SK-N-SH (cell line): ENCODE measurements around the gene CDV3. TPM values are rescaled to one million over a fixed set of nuclear protein-coding genes. Genes with fewer than 3 reads are reported as not detected.
"Not testable (repeated sequence)": the region's sequence is repeated elsewhere in the genome, so short reads cannot be mapped to it uniquely, and the experiment has no call there.

Source experiments
- CTCF ChIA-PET: fragments of 300-600, 350-600 bp; formaldehyde crosslinking; extraction: SDS; loops from one replicate; lab custom pipeline; 2021; lab: Yijun Ruan, JAX
- POLR2A ChIA-PET: fragments of 350-600 bp; sonication (Branson Sonifier 250); formaldehyde crosslinking; extraction: SDS; loops from one replicate; lab custom pipeline; 2020; ENCODE audit warnings: antibody characterized with exemption, inconsistent platforms; lab: Yijun Ruan, JAX
- DNase-seq: peaks from one replicate; pipeline ENCODE4 v3.0.0; 2012
- H2AFZ ChIP-seq: fragments of 200-600 bp; sonication (generic); 2 replicates; pipeline ENCODE4 v1.8.1; 2016; ENCODE audit warnings: antibody characterized with exemption, mild to moderate bottlenecking, low read depth
- H3F3A ChIP-seq: fragments of 200-600 bp; sonication (generic); replicated peaks from 2 replicates; pipeline ENCODE3; 2016; ENCODE audit warnings: antibody characterized with exemption, mild to moderate bottlenecking; ENCODE audit not compliant: insufficient read depth
- H3K27ac ChIP-seq, 2 experiments: fragments of 200-500 bp in 1 of 2; fragments of 200-600 bp in 1 of 2; sonication (Bioruptor generic) in 1 of 2; sonication (generic), shearing (Covaris generic) in 1 of 2; 2 replicates each; pipeline versions ENCODE4 v1.5.1 to v1.6.1; 2014 to 2016; ENCODE audit warnings: low read depth in 2 of 2, inconsistent platforms in 1 of 2, low read length in 1 of 2, mild to moderate bottlenecking in 1 of 2, mixed read lengths in 1 of 2
- H3K27me3 ChIP-seq: fragments of 200-600 bp; sonication (generic), shearing (Covaris generic); 2 replicates; pipeline ENCODE4 v1.6.1; 2016; ENCODE audit warnings: mixed run types; ENCODE audit not compliant: insufficient read depth
- H3K36me3 ChIP-seq, 2 experiments: fragments of 200-500 bp in 1 of 2; fragments of 200-600 bp in 1 of 2; sonication (Bioruptor generic) in 1 of 2; sonication (generic) in 1 of 2; replicated peaks in 1 of 2; 2 replicates each; pipeline versions ENCODE3 to v1.5.1; 2014 to 2016; ENCODE audit warnings: low read length in 1 of 2, mild to moderate bottlenecking in 1 of 2; ENCODE audit not compliant: insufficient read depth in 2 of 2, control insufficient read depth in 1 of 2
- H3K4me1 ChIP-seq, 2 experiments: fragments of 200-500 bp in 1 of 2; fragments of 200-600 bp in 1 of 2; sonication (Bioruptor generic) in 1 of 2; sonication (generic), shearing (Covaris generic) in 1 of 2; 2 replicates each; pipeline versions ENCODE4 v1.5.1 to v1.6.1; 2014 to 2016; ENCODE audit warnings: low read depth in 1 of 2, low read length in 1 of 2, mixed run types in 1 of 2; ENCODE audit not compliant: insufficient read depth in 2 of 2, control insufficient read depth in 1 of 2
- H3K4me2 ChIP-seq: fragments of 200-600 bp; sonication (generic), shearing (Covaris generic); 2 replicates; pipeline ENCODE4 v1.6.1; 2017; ENCODE audit warnings: mixed run types
- H3K4me3 ChIP-seq, 2 experiments: fragments of 200-500 bp in 1 of 2; fragments of 200-600 bp in 1 of 2; sonication (Bioruptor generic) in 1 of 2; sonication (generic), shearing (Covaris generic) in 1 of 2; 2 replicates each; pipeline versions ENCODE4 v1.5.1 to v1.8.1; 2014 to 2016; ENCODE audit warnings: low read depth in 2 of 2, inconsistent platforms in 1 of 2, low read length in 1 of 2, mild to moderate bottlenecking in 1 of 2, mixed read lengths in 1 of 2, moderate library complexity in 1 of 2
- H3K79me2 ChIP-seq: fragments of 200-600 bp; sonication (generic); 2 replicates; pipeline ENCODE4 v1.8.1; 2017; ENCODE audit warnings: mild to moderate bottlenecking; ENCODE audit not compliant: insufficient read depth
- H3K9ac ChIP-seq: fragments of 200-600 bp; sonication (generic); 2 replicates; pipeline ENCODE4 v1.6.1; 2017; ENCODE audit warnings: mixed run types
- H3K9me2 ChIP-seq: fragments of 200-600 bp; sonication (generic); 2 replicates; pipeline ENCODE4 v1.6.1; 2017; ENCODE audit warnings: mixed run types
- H3K9me3 ChIP-seq: fragments of 200-600 bp; sonication (generic); 2 replicates; pipeline ENCODE4 v1.6.1; 2017; ENCODE audit warnings: mixed run types, mild to moderate bottlenecking, moderate library complexity
- H4K20me1 ChIP-seq: fragments of 200-600 bp; sonication (generic); 2 replicates; pipeline ENCODE4 v1.6.1; 2017; ENCODE audit warnings: mild to moderate bottlenecking, mixed run types; ENCODE audit not compliant: insufficient read depth
- CHD2 ChIP-seq: fragments of 150-350 bp; IDR thresholded peaks from 2 replicates; pipeline ENCODE4 v1.6.1; 2018; ENCODE audit warnings: low read length; ENCODE audit not compliant: partially characterized antibody
- EP300 ChIP-seq, 2 experiments: IDR thresholded peaks; 2 replicates each; pipeline versions ENCODE4 v1.4.0 to v1.6.1; 2012; ENCODE audit warnings: borderline replicate concordance in 1 of 2, low read depth in 1 of 2, low read length in 1 of 2
- EZH2phosphoT487 ChIP-seq: fragments of 200-600 bp; sonication (generic); IDR thresholded peaks from 2 replicates; pipeline ENCODE4 v1.6.1; 2017; ENCODE audit warnings: low read depth, mixed run types, mild to moderate bottlenecking, antibody characterized with exemption, moderate library complexity, borderline replicate concordance
- FOSL2 ChIP-seq: IDR thresholded peaks from 2 replicates; pipeline ENCODE4 v1.4.0; 2012; ENCODE audit warnings: low read depth, mild to moderate bottlenecking, moderate library complexity, borderline replicate concordance
- FOXJ3 ChIP-seq: sonication (generic); formaldehyde crosslinking; IDR thresholded peaks from 2 replicates; pipeline ENCODE4 v1.5.1; 2020; ENCODE audit warnings: mild to moderate bottlenecking, missing genetic modification reagents
- FOXM1 ChIP-seq: IDR thresholded peaks from 2 replicates; pipeline ENCODE4 v1.4.0; 2012; ENCODE audit warnings: low read depth, mild to moderate bottlenecking
- GATA2 ChIP-seq: sonication (generic); formaldehyde crosslinking; IDR thresholded peaks from 2 replicates; pipeline ENCODE4 v1.5.0; 2020; ENCODE audit warnings: mild to moderate bottlenecking, missing genetic modification reagents
- IRF3 ChIP-seq: fragments of 150-350 bp; IDR thresholded peaks from 2 replicates; pipeline ENCODE4 v1.6.1; 2016; ENCODE audit warnings: mild to moderate bottlenecking, low read depth, low read length
- JUND ChIP-seq: IDR thresholded peaks from 2 replicates; pipeline ENCODE4 v1.4.0; 2012
- MEF2A ChIP-seq: IDR thresholded peaks from 2 replicates; pipeline ENCODE4 v1.4.0; 2012; ENCODE audit warnings: low read depth, borderline replicate concordance
- MXI1 ChIP-seq: IDR thresholded peaks from 2 replicates; pipeline ENCODE4 v1.6.1; 2012; ENCODE audit warnings: mild to moderate bottlenecking, low read depth, low read length, improper control_type of control experiment
- NFIC ChIP-seq: IDR thresholded peaks from 2 replicates; pipeline ENCODE4 v1.4.0; 2012; ENCODE audit warnings: borderline replicate concordance
- RAD21 ChIP-seq: IDR thresholded peaks from 2 replicates; pipeline ENCODE4 v1.6.1; 2012; ENCODE audit warnings: mild to moderate bottlenecking, low read length
- RFX5 ChIP-seq: IDR thresholded peaks from 2 replicates; pipeline ENCODE4 v1.6.1; 2012; ENCODE audit warnings: mild to moderate bottlenecking, improper control_type of control experiment, low read length
- SIN3A ChIP-seq: IDR thresholded peaks from 2 replicates; pipeline ENCODE4 v1.6.1; 2012; ENCODE audit warnings: low read depth, mild to moderate bottlenecking, low read length, moderate library complexity, borderline replicate concordance
- SMC3 ChIP-seq: IDR thresholded peaks from 2 replicates; pipeline ENCODE4 v1.6.1; 2012; ENCODE audit warnings: low read depth, low read length, improper control_type of control experiment
- TEAD4 ChIP-seq: IDR thresholded peaks from 2 replicates; pipeline ENCODE4 v1.4.0; 2012; ENCODE audit warnings: mild to moderate bottlenecking, borderline replicate concordance; ENCODE audit not compliant: insufficient read depth
- YY1 ChIP-seq: IDR thresholded peaks from 2 replicates; pipeline ENCODE4 v1.4.0; 2012; ENCODE audit warnings: low read depth, mild to moderate bottlenecking
- WGBS: methylation state at CpG from one replicate; pipeline ENCODE4 v1.1.6; 2017; ENCODE audit warnings: low lambda C conversion rate; 5-methylcytosine and 5-hydroxymethylcytosine counted together
- polyA plus RNA-seq, 3 experiments: library from polyadenylated mRNA; depleted of rRNA; stranded (reverse); fragments of >200 nt; gene quantifications; 2 replicates each; pipeline ENCODE4 v1.2.3, GENCODE V29; 2012
- TF ChIP-seq, protein P1 (sequence below): IDR thresholded peaks from 2 replicates; pipeline ENCODE4 v1.4.0; 2012; ENCODE audit warnings: low read depth
- TF ChIP-seq, protein P2 (sequence below): fragments of 150-350 bp; IDR thresholded peaks from 2 replicates; pipeline ENCODE4 v1.6.1; 2017; ENCODE audit warnings: antibody characterized with exemption, low read length, low read depth, borderline replicate concordance

Gene CDV3
- polyA plus RNA-seq, 1 of the 3 experiments (the other 2 are of a cell fraction): 35.4 TPM

GRCh38 chr3:133537131-133537530 lies 36.4 kb upstream of the CDV3 start:
- H3K79me2 ChIP-seq, H3K27ac ChIP-seq, H3K9ac ChIP-seq, H2AFZ ChIP-seq, H3K36me3 ChIP-seq, POLR2A ChIA-PET, H3K4me3 ChIP-seq, H3K9me3 ChIP-seq, H4K20me1 ChIP-seq, H3K27me3 ChIP-seq, H3K9me2 ChIP-seq, DNase-seq, H3F3A ChIP-seq, H3K4me2 ChIP-seq: not testable (repeated sequence)
- 0 out of 4 replicates have a peak, but pooled peaks cover 0 to 10% of the 10 kb centered on the region in 2 experiments for H3K4me1 ChIP-seq
- CTCF ChIA-PET: interaction anchor here (0.8 to 1.4 kb wide), 2 partner anchors 10 kb away, joined by 3 read pairs; no protein-coding TSS in a partner anchor
- 89% methylated on average over 11 of the region's 11 CpGs for WGBS

DNA sequence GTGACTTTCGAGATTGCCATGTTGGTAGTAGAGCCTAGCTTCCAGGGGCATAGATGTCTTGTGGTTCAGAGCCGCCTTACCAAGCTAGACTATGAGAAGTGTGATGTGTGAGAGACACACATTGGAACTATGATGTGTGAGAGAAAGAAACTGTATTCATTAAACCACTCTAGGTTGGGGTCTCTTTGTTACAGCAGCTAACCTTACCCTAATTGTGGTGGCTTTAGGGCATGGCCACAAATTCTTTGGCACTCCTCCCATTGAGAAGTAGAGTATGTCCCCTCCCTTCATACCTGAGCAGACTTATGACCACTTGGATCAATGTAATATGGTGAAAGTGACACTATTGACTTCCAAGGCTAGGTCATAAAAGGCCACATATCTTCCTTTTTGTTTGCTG lies 35.3 kb upstream of the CDV3 start:
- Histone ChIP-seq H3K4me1 (0 out of 4 replicates have a peak, but pooled peaks cover 0 to 10% of the 10 kb centered on the region in 2 experiments), H3K79me2 (no peaks in the 10 kb centered on the region), H3F3A (no peaks in the 10 kb centered on the region)
- POLR2A ChIA-PET: no interaction called here
- no peak for DNase-seq
- TF ChIP-seq SMC3 (no peak), FOXM1 (no peak), FOXJ3 (CRISPR knock-in tag) (no peak), TEAD4 (no peak), FOSL2 (no peak), RAD21 (no peak), JUND (no peak), CHD2 (no peak)
- TF ChIP-seq, protein P1, sequence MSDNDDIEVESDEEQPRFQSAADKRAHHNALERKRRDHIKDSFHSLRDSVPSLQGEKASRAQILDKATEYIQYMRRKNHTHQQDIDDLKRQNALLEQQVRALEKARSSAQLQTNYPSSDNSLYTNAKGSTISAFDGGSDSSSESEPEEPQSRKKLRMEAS: no peak
- TF ChIP-seq, all 33 proteins: peak for 0
- no peaks in the 10 kb centered on the region for H3K9me2 ChIP-seq
- H3K9me3 ChIP-seq: no peaks in the 10 kb centered on the region
- H3K36me3 ChIP-seq: no peaks in the 10 kb centered on the region
- H3K4me2 ChIP-seq: no peak overlapping the region
- H2AFZ ChIP-seq: no peak overlapping the region
- CTCF ChIA-PET: interaction anchor here (1.1 kb wide), 1 partner anchor 9 kb away, joined by 3 read pairs; no protein-coding TSS in a partner anchor
- 33% methylated on average over 1 of the region's 2 CpGs for WGBS
- H4K20me1 ChIP-seq: no peaks in the 10 kb centered on the region
- no peaks in the 10 kb centered on the region for H3K27me3 ChIP-seq
- no peak overlapping the region for H3K9ac ChIP-seq
- H3K4me3 ChIP-seq: no peak overlapping the region
- H3K27ac ChIP-seq: no peak overlapping the region

- no peak for DNase-seq
- Histone ChIP-seq H4K20me1 (no peaks in the 10 kb centered on the region), H3F3A (no peaks in the 10 kb centered on the region), H3K9me2 (no peaks in the 10 kb centered on the region), H3K36me3 (no peaks in the 10 kb centered on the region), H2AFZ (peak overlapping the region; percentile 49; the same call in 1 of the 2 replicates), H3K9me3 (no peaks in the 10 kb centered on the region), H3K27me3 (no peaks in the 10 kb centered on the region), H3K9ac (no peak overlapping the region), H3K4me1 (0 out of 4 replicates have a peak, but pooled peaks cover 0 to 7% of the 10 kb centered on the region in 2 experiments), H3K4me2 (no peak overlapping the region), H3K27ac (peak overlapping the region in 1 of 2 experiments; percentile 13; a peak in 1 of 4 replicates), H3K79me2 (no peaks in the 10 kb centered on the region), H3K4me3 (no peak overlapping the region)
- WGBS: 28% methylated on average over 2 of the region's 2 CpGs
- ChIA-PET CTCF (interaction anchor here (0.6 kb wide), 1 partner anchor 9 kb away, joined by 3 read pairs; no protein-coding TSS in a partner anchor), POLR2A (interaction anchor here (0.6 kb wide), 1 partner anchor 32 kb away, joined by 3 read pairs; no protein-coding TSS in a partner anchor)
- TF ChIP-seq MEF2A (no peak), GATA2 (CRISPR knock-in tag) (no peak), RFX5 (no peak), EZH2phosphoT487 (no peak), NFIC (peak; percentile 89), SIN3A (no peak), MXI1 (no peak), EP300 (IDR thresholded peaks at IDR 0.05; ENCODE audit: borderline replicate concordance in 1 of 2, low read depth in 1 of 2, low read length in 1 of 2) (no peak), FOXJ3 (CRISPR knock-in tag) (no peak), IRF3 (no peak), YY1 (no peak)
- TF ChIP-seq, protein P2, sequence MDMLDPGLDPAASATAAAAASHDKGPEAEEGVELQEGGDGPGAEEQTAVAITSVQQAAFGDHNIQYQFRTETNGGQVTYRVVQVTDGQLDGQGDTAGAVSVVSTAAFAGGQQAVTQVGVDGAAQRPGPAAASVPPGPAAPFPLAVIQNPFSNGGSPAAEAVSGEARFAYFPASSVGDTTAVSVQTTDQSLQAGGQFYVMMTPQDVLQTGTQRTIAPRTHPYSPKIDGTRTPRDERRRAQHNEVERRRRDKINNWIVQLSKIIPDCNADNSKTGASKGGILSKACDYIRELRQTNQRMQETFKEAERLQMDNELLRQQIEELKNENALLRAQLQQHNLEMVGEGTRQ: no peak
These were observed 32.4 kb upstream of the CDV3 start for GRCh38 chr3:133540896-133541674.
